Karpas-422 (cell line): ENCODE results near the gene FAM240A. TPM values are rescaled to one million over a fixed set of nuclear protein-coding genes. Genes with fewer than 3 reads are reported as not detected.

ENCODE experiments used
- DNase-seq: peaks from one replicate; pipeline ENCODE4 v3.0.0-alpha.2; 2015
- H2AFZ ChIP-seq: fragments of 200-600 bp; sonication (generic); 2 replicates; pipeline ENCODE4 v1.6.1; 2014; ENCODE audit warnings: antibody characterized with exemption, low read length, mixed read lengths
- H3K27ac ChIP-seq: fragments of 200-600 bp; sonication (generic); 2 replicates; pipeline ENCODE4 v1.5.1; 2014; ENCODE audit warnings: mild to moderate bottlenecking, low read length, moderate library complexity
- H3K27me3 ChIP-seq: fragments of 200-600 bp; sonication (generic); 2 replicates; pipeline ENCODE4 v1.6.1; 2014; ENCODE audit warnings: low read length, mixed read lengths
- H3K36me3 ChIP-seq: fragments of 200-600 bp; sonication (generic); 2 replicates; pipeline ENCODE4 v1.6.1; 2014; ENCODE audit warnings: low read length, mixed read lengths; ENCODE audit not compliant: insufficient read depth
- H3K4me1 ChIP-seq: fragments of 200-600 bp; sonication (generic); 2 replicates; pipeline ENCODE4 v1.6.1; 2014; ENCODE audit warnings: mild to moderate bottlenecking, low read length, mixed read lengths
- H3K4me2 ChIP-seq: fragments of 200-600 bp; sonication (generic); 2 replicates; pipeline ENCODE4 v1.6.1; 2014; ENCODE audit warnings: low read length, low read depth, mild to moderate bottlenecking; ENCODE audit not compliant: poor library complexity, severe bottlenecking
- H3K4me3 ChIP-seq: fragments of 200-600 bp; sonication (generic); 2 replicates; pipeline ENCODE4 v1.5.1; 2014; ENCODE audit warnings: mild to moderate bottlenecking, antibody characterized with exemption, low read length, mixed read lengths
- H3K79me2 ChIP-seq: fragments of 200-600 bp; sonication (generic); 2 replicates; pipeline ENCODE4 v1.6.1; 2014; ENCODE audit warnings: mild to moderate bottlenecking, low read length, mixed read lengths
- H3K9ac ChIP-seq: fragments of 200-600 bp; sonication (generic); 2 replicates; pipeline ENCODE4 v1.6.0; 2014; ENCODE audit warnings: low read length
- H3K9me2 ChIP-seq: fragments of 200-600 bp; sonication (generic), shearing (Covaris generic); replicated peaks from 2 replicates; pipeline ENCODE4 v1.6.0; 2014; ENCODE audit warnings: mild to moderate bottlenecking, low read length, moderate library complexity; ENCODE audit not compliant: insufficient read depth
- H3K9me3 ChIP-seq: fragments of 300-700, 200-600 bp; sonication (generic); 2 replicates; pipeline ENCODE4 v1.6.1; 2014; ENCODE audit warnings: low read length, mixed read lengths
- H4K20me1 ChIP-seq: fragments of 200-600 bp; sonication (generic); 2 replicates; pipeline ENCODE4 v1.6.1; 2014; ENCODE audit warnings: mild to moderate bottlenecking, antibody characterized with exemption, low read length, low read depth; ENCODE audit not compliant: insufficient read depth
- small RNA-seq: library from RNA; depleted of rRNA; stranded (forward); fragments of <200 nt; gene quantifications from one replicate; pipeline ENCODE3, GENCODE V24; 2014
- total RNA-seq: library from RNA; depleted of rRNA; stranded (reverse); fragments of >200 nt; shearing (Covaris generic); gene quantifications from 2 replicates; pipeline ENCODE4 v1.2.3, GENCODE V29; 2014; ENCODE audit warnings: low replicate concordance; rRNA removed

The FAM240A gene
- total RNA-seq, 1 experiment from 2014 or later, result not detected

DNA sequence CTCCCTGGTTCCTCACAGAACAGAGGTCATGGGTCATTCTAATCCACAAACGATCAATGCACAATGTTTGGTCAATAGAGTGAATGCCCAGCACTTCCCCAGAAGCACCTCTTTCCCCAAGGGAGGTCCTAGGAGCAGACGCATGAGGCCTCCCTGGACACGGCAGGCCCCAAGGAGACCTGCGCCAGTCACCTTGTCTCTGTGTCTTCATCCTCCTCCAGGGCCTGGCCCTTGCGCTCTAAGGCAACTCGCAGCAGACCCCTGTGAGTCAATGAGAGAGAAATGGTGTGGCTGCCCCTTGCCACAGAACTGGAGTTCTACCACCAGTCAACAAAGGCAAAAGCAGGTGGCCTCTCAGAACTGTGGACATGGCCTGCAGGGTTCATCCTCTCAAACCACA lies 63.1 kb downstream of the FAM240A start:
- Histone ChIP-seq H3K4me3 (no peak overlapping the region), H3K9ac (no peak overlapping the region), H3K9me3 (no peaks in the 10 kb centered on the region), H3K4me1 (no peaks in the 10 kb centered on the region), H3K36me3 (no peaks in the 10 kb centered on the region), H3K27me3 (no peaks in the 10 kb centered on the region), H3K79me2 (no peaks in the 10 kb centered on the region), H2AFZ (no peak overlapping the region), H4K20me1 (no peaks in the 10 kb centered on the region; the same call in 1 of the 2 replicates), H3K4me2 (no peak overlapping the region), H3K9me2 (no peaks in the 10 kb centered on the region), H3K27ac (no peak overlapping the region)
- no peak for DNase-seq

Small RNA genes within 50 kb of the gene (small RNA-seq; reads per million reads assigned to genes)
- not detected for gene RF00591

Other genes starting within 250 kb of the FAM240A start
- not detected in 2 replicates for gene CCR5, start 241.6 kb upstream of the FAM240A start, total RNA-seq
- 0.14 TPM in 1 of 2 replicates, not detected in the other for gene CCRL2, start 205.3 kb upstream of the FAM240A start, total RNA-seq
- not detected in 2 replicates for gene LTF, start 147.6 kb upstream of the FAM240A start, total RNA-seq
- gene RTP3, start 114.5 kb upstream of the FAM240A start, total RNA-seq, result not detected in 2 replicates
- not detected in 2 replicates for gene LRRC2, start 46.2 kb upstream of the FAM240A start, total RNA-seq
- not detected in 2 replicates for gene ALS2CL, start 81.2 kb downstream of the FAM240A start, total RNA-seq
- not detected in 2 replicates for gene TMIE, start 88.9 kb downstream of the FAM240A start, total RNA-seq
- not detected in 2 replicates for gene PRSS50, start 105.3 kb downstream of the FAM240A start, total RNA-seq